WTC11 (cell line): ENCODE results near the gene NRG2.

Experiments
- CTCF ChIP-seq: fragments of 200-600 bp; IDR thresholded peaks from 2 replicates; pipeline ENCODE4 v1.8.0; 2022; ENCODE audit warnings: antibody characterized with exemption
- TF ChIP-seq, protein P1 (sequence below): sonication (generic); formaldehyde crosslinking; IDR thresholded peaks from 2 replicates; pipeline ENCODE4 v1.8.0; 2023; ENCODE audit warnings: missing genetic modification reagents

DNA sequence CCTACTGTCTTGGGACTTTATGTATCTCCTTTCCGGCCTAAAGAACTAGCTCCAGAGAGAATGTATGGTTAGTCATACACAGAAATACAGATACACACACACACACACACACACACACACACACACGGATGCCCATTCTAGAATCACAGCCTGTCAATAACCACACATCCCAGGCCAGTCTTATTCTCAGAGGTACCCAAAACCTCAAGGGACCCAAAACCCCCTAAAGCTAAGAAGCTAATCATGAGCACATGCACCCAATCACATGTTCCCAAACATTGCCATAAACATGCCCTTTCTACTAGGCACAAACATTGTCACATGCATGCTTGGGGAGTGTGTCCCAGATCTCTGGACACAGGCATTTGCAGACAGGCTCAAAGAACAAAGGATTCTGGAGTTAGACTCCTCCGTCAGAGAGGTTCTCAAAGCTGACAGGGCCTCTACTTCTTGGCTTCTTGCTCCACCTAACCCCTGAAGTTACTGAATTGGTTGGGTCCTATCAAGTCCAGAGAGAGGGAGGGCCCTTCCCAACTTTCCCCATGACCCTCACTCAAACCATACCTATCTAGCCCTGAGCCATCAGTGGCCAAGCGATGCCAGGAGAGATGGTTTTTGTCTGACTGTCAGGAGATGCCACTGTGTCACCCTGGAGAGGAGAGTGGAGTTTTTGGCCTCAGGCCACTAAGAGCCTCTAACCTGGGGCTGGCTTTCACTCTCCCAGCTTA lies 78.7 kb downstream of the NRG2 start:
- no peak for TF ChIP-seq CTCF
- TF ChIP-seq, protein P1, sequence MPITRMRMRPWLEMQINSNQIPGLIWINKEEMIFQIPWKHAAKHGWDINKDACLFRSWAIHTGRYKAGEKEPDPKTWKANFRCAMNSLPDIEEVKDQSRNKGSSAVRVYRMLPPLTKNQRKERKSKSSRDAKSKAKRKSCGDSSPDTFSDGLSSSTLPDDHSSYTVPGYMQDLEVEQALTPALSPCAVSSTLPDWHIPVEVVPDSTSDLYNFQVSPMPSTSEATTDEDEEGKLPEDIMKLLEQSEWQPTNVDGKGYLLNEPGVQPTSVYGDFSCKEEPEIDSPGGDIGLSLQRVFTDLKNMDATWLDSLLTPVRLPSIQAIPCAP (CRISPR knock-in tag) = no peak
